Measurements from ENCODE around the gene CIB1. TPM values are rescaled to one million over a fixed set of nuclear protein-coding genes. Genes with fewer than 3 reads are reported as not detected.

CIB1 gene
- total RNA-seq, 1 experiment from 2014 or later: 23.0 TPM

- Histone ChIP-seq H3K4ac (ENCODE audit: low read depth, low read length) (no peak overlapping the region), H3K79me1 (ENCODE audit: insufficient read depth, low read depth, low read length, poor library complexity, severe bottlenecking) (no peaks in the 10 kb centered on the region), H3K27ac (ENCODE audit: insufficient read length, low read depth, low read length) (no peak overlapping the region), H2BK120ac (ENCODE audit: low read depth, low read length, poor library complexity, severe bottlenecking) (no peak overlapping the region), H2BK20ac (ENCODE audit: low read depth, low read length, poor library complexity, severe bottlenecking) (no peak overlapping the region), H3K14ac (ENCODE audit: insufficient read depth, low read length) (no peak overlapping the region), H3T11ph (ENCODE audit: low read length) (no peak overlapping the region), H3K23me2 (ENCODE audit: insufficient read length, low read depth, low read length, poor library complexity, severe bottlenecking) (no peaks in the 10 kb centered on the region), H4K20me1 (ENCODE audit: control insufficient read depth, insufficient read depth, insufficient read length) (no peaks in the 10 kb centered on the region), H3K18ac (ENCODE audit: insufficient read length, low read depth, low read length) (no peak overlapping the region), H4K8ac (replicated peaks; ENCODE audit: insufficient read length, low read depth, low read length) (no peak overlapping the region), H3K9me3 (ENCODE audit: control insufficient read depth, low read depth, low read length) (no peaks in the 10 kb centered on the region), H2BK12ac (ENCODE audit: insufficient read length, low read depth, low read length) (no peak overlapping the region), H3K4me1 (ENCODE audit: insufficient read depth, low read length) (no peaks in the 10 kb centered on the region), H2AK5ac (ENCODE audit: insufficient read length, low read length) (no peak overlapping the region), H4K5ac (ENCODE audit: insufficient read length, low read depth, low read length) (no peak overlapping the region), H3K27me3 (ENCODE audit: insufficient read depth, low read length) (no peaks in the 10 kb centered on the region), H3K9ac (ENCODE audit: extremely low read depth, insufficient read length, low read length) (no peak overlapping the region), H4K91ac (ENCODE audit: insufficient read length, low read depth, low read length) (no peak overlapping the region), H3K56ac (ENCODE audit: insufficient read length, low read depth, low read length) (no peak overlapping the region), H2BK5ac (ENCODE audit: insufficient read length, low read length) (no peak overlapping the region), H3K4me2 (ENCODE audit: insufficient read depth, insufficient read length, low read length) (no peak overlapping the region), H3K79me2 (ENCODE audit: insufficient read depth, low read length) (no peaks in the 10 kb centered on the region), H2BK15ac (ENCODE audit: low read depth, low read length) (no peak overlapping the region), H2AFZ (ENCODE audit: low read length) (no peak overlapping the region), H3K23ac (ENCODE audit: insufficient read length, low read depth, low read length) (no peak overlapping the region)
- H3K9me3 Mint-ChIP-seq: no peaks in the 10 kb centered on the region
- H3K4me1 Mint-ChIP-seq: peaks cover 0 to 4% of the 10 kb centered on the region in 2 experiments; a peak in 1 of 4 replicates
- no peak for TF ChIP-seq CTCF (conservative IDR thresholded peaks at IDR 0.05)
- no CpG with 5 or more reads among the region's 18 CpGs for WGBS (ENCODE audit: extremely low coverage, insufficient read length, low lambda C conversion rate)
- no peaks in the 10 kb centered on the region for H3K27me3 Mint-ChIP-seq (ENCODE audit: low read depth)
- peaks cover 32 to 64% (median 59%) of the 10 kb centered on the region in 3 experiments for H3K36me3 Mint-ChIP-seq (ENCODE audit: insufficient read depth in 1 of 3, low read depth in 3 of 3)
- no peak overlapping the region for H3K27ac Mint-ChIP-seq
- no peak overlapping the region for H3K4me3 Mint-ChIP-seq
- no peak for DNase-seq
Measured at GRCh38 chr15:90225504-90226234, 8.1 kb downstream of the CIB1 start.

Data from H9 (cell line).